HG02840 (cell line): ENCODE measurements around the gene FSTL5.

Experiments
- ATAC-seq: cut with Tn5 transposase; IDR thresholded peaks from one replicate; pipeline ENCODE4 v1.9.1; 2021; ENCODE audit warnings: mild to moderate bottlenecking, moderate library complexity, moderate number of reproducible peaks; ENCODE audit not compliant: unreplicated experiment, low FRiP score

The FSTL5 gene

DNA sequence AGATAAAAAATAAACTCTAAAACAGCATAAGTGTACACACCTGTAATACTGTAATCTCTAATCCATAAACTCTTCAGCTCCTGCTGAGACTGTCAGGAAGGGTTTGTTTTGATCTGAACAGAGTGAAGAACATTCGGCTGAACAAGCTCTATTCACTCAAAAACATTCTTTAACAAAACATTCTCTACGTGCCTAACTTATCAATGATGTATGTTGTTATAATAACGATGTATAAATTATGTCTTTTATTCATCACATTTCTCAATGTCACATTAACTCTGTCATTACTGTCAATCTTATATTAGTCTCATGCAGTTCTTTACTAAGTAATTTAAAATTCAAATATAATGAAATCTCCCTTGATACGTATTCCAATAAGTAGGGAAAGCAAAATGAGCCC is 280.6 kb downstream of the FSTL5 start:
- no peak for ATAC-seq

- no peak for ATAC-seq
These were observed 282.4 kb downstream of the FSTL5 start for GRCh38 chr4:161881370-161881769.

- no peak for ATAC-seq
These were observed 294.3 kb downstream of the FSTL5 start for GRCh38 chr4:161869511-161869910.

DNA sequence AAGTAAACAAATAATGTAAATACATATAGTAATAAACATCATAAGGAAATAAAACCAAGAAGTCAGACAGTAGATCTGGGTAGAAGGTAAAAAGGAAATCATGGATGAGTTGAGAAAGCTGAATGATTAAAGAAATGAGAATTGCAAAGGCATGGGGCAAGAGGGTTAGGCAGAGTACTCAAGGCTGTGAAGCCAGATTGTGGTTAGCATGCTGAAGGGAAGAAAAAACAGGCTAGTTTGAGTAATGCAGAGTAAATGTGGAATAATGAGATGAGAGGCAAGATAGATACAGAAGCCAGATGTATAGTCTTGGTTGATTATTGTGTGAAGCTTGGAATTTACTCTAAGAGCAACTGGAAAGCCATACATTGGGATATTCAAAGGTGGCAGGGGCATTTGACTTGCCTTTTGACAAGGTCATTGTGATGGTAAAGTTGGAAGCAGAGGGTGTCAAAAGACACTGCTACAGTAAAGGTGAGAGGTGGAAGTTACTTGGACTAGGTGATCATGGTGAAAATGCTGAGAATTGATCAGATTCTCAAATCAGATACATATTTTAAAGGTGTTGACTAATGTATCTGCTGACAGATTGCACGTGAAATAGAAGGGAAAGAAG is 307.0 kb downstream of the FSTL5 start:
- no peak for ATAC-seq

GRCh38 chr4:161850631-161851030 is 313.2 kb downstream of the FSTL5 start:
- ATAC-seq: no peak

- no peak for ATAC-seq
These were observed 322.0 kb downstream of the FSTL5 start for GRCh38 chr4:161841759-161842158.

DNA sequence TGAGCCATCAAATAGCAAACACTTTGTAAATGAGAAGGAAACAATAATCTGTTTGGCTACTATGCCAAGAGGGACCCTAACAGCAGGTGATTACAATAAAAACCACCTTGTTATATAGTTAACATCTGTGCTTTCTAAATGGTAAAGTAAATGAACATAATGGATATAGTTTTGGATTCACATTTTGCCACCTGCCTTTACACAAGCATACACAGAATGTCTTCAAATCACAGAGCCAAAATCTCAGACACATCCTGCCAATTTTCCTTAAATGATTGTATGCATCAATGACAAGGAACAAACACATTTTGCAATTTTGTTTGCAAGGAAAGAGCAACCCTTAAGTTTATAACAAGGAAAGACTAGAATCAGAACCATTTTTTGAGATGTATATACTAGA is 334.2 kb downstream of the FSTL5 start:
- no peak for ATAC-seq

DNA sequence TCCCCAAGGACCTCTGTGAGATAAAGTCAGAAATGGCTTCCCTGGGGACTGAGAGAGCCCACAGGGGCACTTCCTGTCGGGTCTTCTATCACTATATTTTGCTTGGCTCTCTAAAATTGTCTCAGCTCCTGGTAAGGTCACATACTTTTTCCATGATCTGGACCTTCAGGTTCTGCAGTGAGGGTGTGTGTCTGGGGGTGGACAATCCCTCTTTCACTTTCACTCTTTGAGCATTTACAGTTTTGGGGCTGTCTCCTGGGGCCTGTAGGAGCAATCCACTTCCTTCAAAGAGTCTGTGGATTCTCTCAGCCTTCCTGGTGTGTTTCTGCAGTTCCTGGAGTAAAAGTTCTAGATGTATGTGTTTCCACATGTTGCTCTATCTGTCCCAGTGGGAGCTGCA is 335.7 kb downstream of the FSTL5 start:
- no peak for ATAC-seq

GRCh38 chr4:161827013-161827412 is 336.8 kb downstream of the FSTL5 start:
- ATAC-seq: no peak

- no peak for ATAC-seq
These were observed 340.4 kb downstream of the FSTL5 start for GRCh38 chr4:161823450-161823849.

DNA sequence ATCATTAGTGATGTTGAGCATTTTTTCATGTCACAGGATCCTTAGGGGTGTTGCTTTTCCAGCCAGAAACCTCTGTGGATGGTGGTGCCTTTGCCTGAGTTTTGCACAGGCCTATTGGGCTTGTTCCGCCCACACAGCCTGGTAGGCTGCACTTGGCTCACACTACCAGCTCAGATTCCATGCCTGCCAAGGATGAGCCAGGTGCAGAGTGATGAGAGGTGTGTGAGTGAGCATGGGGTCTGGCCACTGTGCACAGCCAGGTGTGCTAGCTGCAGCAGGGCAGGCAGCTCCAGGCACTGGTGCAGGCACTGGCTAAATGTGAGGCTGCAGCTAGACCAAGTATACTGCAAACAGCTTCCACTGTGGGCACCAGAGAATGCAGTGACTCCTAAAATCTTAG is 341.6 kb downstream of the FSTL5 start:
- no peak for ATAC-seq

DNA sequence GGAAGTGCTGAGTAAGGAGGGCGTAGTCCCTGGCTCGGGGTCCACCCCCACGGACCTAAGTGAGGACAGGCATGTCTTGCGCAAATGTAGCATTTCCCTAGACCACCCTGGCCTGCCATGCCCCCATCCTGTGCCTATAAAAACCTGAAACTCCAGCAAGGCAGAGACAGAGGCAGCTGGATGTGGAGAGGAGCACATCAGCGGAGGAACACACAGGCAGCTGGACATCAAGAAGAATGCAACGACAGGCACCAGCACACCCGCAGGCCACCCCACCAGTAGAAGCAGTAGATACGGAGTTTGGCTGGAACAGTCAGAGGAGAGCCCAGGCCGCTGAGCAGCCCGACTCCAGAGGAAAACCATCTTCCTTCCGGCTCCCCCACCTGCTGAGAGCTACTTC is 345.9 kb downstream of the FSTL5 start:
- no peak for ATAC-seq

- no peak for ATAC-seq
These were observed 346.8 kb downstream of the FSTL5 start for GRCh38 chr4:161816958-161817357.

GRCh38 chr4:161815841-161816240 is 348.0 kb downstream of the FSTL5 start:
- ATAC-seq: no peak

GRCh38 chr4:161813889-161814288 is 349.9 kb downstream of the FSTL5 start:
- no peak for ATAC-seq

GRCh38 chr4:161813389-161813788 is 350.4 kb downstream of the FSTL5 start:
- ATAC-seq: no peak

DNA sequence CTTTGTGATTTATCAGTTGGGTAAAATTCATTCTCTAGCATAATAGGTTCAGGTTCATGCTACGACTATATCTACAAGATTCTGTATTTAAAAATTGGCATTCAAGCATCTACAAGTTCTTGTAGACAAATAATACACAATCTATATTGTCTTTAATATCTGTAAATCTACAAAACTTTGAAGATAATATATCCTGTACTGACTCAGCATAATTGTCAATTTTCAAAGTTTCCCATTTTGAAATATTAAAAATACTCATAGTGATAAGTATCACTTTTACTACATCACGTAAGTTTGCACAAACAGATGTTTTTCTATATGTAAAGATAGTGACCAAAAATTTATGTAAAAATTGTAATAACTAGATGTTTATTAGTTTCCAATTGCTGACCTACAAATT is 360.6 kb downstream of the FSTL5 start:
- no peak for ATAC-seq

- ATAC-seq: no peak
These were observed 364.1 kb downstream of the FSTL5 start for GRCh38 chr4:161799710-161800109.

- ATAC-seq: no peak
These were observed 370.8 kb downstream of the FSTL5 start for GRCh38 chr4:161792991-161793390.

GRCh38 chr4:161791796-161792556 is 371.8 kb downstream of the FSTL5 start:
- ATAC-seq: no peak

- no peak for ATAC-seq
These were observed 396.7 kb downstream of the FSTL5 start for GRCh38 chr4:161767116-161767515.

DNA sequence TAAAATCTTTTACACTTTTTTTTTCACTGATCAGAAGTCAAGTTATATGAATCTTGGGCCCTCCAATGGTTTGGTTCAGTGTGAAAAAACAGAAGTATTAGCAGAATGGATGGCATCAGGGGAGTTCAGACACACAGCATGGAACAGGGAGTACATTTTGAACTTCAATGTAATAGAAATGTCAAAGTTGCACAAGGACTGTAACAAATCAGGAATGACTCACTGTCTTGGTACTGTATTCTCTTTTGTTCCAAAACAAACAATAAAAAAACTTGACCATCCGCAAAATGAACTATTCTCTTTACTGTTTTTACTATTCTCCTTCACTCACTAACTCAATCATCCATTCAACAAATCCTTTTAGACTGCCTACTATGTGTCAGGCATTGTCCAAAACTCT is 401.0 kb downstream of the FSTL5 start:
- ATAC-seq: no peak
